B cell (primary cell): ENCODE results near the gene RFX2.

Experiments
- CTCF ChIP-seq: fragments of 200-600 bp; IDR thresholded peaks from one replicate; pipeline ENCODE4 v1.8.0; 2022; ENCODE audit warnings: antibody characterized with exemption, mild to moderate bottlenecking
- EZH2 ChIP-seq: IDR thresholded peaks from 2 replicates; pipeline ENCODE4 v1.6.1; 2012; ENCODE audit warnings: borderline replicate concordance, low read depth, mild to moderate bottlenecking, moderate library complexity, low read length; ENCODE audit not compliant: insufficient read depth, poor library complexity, severe bottlenecking

GRCh38 chr19:5963855-5964254 lies 146.4 kb downstream of the RFX2 start:
- TF ChIP-seq CTCF, result no peak
- no peak for TF ChIP-seq EZH2
